Muscle layer of duodenum (tissue), 2 donors: Measurements from ENCODE around the gene SETD1B.
A peak's percentile ranks its signal among the peaks of the same experiment; 100 is the strongest.

Source experiments
- H3K27ac ChIP-seq: one replicate; pipeline ENCODE4 v1.7.0; 2013; ENCODE audit warnings: mild to moderate bottlenecking, low read length
- H3K27me3 ChIP-seq: one replicate; pipeline ENCODE4 v1.7.0; 2013; ENCODE audit warnings: low read depth, mild to moderate bottlenecking, control low read depth, low read length
- H3K36me3 ChIP-seq, 2 donors: one replicate each; pipeline ENCODE4 v1.7.0; 2013; ENCODE audit warnings: low read length in 2 of 2, control low read depth in 1 of 2, mild to moderate bottlenecking in 1 of 2; ENCODE audit not compliant: insufficient read depth in 2 of 2, control insufficient read depth in 1 of 2
- H3K4me1 ChIP-seq, 2 donors: one replicate each; pipeline ENCODE4 v1.7.0; 2013; ENCODE audit warnings: low read length in 2 of 2, mild to moderate bottlenecking in 2 of 2, control low read depth in 1 of 2, moderate library complexity in 1 of 2; ENCODE audit not compliant: insufficient read depth in 2 of 2, control insufficient read depth in 1 of 2
- H3K4me3 ChIP-seq, 2 donors: one replicate each; pipeline ENCODE4 v1.7.0; 2013; ENCODE audit warnings: low read length in 2 of 2, low read depth in 1 of 2, mild to moderate bottlenecking in 1 of 2
- H3K9me3 ChIP-seq, 2 donors: one replicate each; pipeline ENCODE4 v1.7.0; 2013; ENCODE audit warnings: low read length in 2 of 2, control low read depth in 1 of 2, mild to moderate bottlenecking in 1 of 2; ENCODE audit not compliant: control insufficient read depth in 1 of 2
- donor health status: healthy.

Gene SETD1B

DNA sequence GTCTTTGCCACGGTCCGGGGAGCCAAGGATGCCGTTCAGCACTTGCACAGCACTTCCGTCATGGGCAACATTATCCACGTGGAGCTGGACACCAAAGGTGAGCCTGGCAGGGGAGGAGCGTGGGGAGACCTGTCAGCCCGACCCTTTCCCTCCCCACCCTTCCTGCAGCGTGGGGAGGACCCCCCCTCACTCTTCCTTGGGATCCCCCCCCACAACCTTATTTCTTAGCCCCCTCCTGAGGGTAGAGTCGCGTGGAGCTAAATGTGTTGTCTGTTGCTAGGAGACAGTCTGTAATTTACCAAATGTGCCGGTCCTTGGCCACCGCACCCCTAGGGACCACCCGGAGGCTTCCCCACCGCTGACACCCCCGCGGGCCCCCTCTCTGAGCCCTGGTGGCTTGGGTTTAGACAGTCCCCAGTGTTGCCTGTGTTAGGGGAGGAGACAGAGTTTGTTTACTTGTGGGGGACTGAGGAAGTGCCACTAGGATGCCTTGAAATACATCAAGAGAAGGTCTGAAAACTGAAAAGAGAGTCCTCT is 2.3 kb downstream of the SETD1B start:
- Histone ChIP-seq H3K9me3 (no peaks in the 10 kb centered on the region), H3K36me3 (peaks cover 17 to 27% of the 10 kb centered on the region in 2 donors), H3K27me3 (no peaks in the 10 kb centered on the region), H3K27ac (peak overlapping the region; percentile 51), H3K4me3 (peak overlapping the region; percentile 63 to 80), H3K4me1 (peaks cover 16 to 35% of the 10 kb centered on the region in 2 donors)

DNA sequence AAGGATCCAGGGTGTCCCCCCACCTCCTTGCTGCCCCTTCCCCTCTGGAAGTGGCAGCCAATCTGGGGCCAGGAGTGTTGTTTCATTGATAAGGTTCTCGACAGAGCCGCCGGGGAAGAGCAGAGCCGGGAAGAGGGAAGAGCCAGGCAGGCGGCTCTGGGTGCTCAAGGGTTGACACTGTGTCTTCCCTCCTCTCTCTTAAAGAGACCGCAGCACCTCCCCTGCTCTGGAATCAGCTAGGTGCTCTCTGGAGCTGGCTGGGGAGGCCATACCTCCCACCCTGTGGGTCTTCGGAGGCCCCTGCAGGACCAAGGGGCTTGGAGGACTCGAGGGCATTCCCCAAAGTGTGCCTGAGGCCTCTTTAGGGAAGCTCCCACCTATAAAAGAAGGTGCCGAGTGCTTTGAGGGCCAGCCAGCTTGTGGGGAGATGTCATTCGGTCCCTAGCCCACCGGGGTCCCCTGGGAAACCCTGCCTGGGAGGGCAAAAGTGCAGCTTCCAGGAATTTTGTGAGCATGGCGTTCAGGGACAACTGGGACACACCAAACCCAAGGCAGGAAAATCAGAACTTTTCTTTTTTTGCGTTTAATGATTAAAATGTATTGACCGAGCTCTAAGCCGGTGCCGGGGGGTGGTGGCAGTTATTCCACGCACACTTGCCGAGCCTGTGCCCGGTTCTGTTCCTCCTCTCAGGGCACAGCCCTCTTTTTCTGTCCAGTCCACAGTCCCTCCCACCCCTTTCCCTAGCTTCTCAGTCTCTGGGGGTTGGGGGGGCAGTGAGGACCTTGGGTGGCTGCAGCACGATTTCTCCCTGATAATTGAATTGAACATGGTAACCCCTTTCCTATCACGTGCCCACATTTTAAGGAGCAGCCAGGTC is 3.0 kb downstream of the SETD1B start:
- Histone ChIP-seq H3K9me3 (no peaks in the 10 kb centered on the region), H3K4me3 (peak overlapping the region; percentile 63 to 80), H3K36me3 (peaks cover 17 to 26% of the 10 kb centered on the region in 2 donors), H3K27me3 (no peaks in the 10 kb centered on the region), H3K27ac (peak overlapping the region; percentile 51), H3K4me1 (peaks cover 20 to 42% of the 10 kb centered on the region in 2 donors)

- H3K27me3 ChIP-seq = no peaks in the 10 kb centered on the region
- peaks cover 17 to 22% of the 10 kb centered on the region in 2 donors for H3K36me3 ChIP-seq
- no peak overlapping the region for H3K27ac ChIP-seq
- no peaks in the 10 kb centered on the region for H3K9me3 ChIP-seq
- H3K4me3 ChIP-seq = no peak overlapping the region
- peaks cover 20 to 50% of the 10 kb centered on the region in 2 donors for H3K4me1 ChIP-seq
Measured at GRCh38 chr12:121807642-121808347, 4.0 kb downstream of the SETD1B start.

DNA sequence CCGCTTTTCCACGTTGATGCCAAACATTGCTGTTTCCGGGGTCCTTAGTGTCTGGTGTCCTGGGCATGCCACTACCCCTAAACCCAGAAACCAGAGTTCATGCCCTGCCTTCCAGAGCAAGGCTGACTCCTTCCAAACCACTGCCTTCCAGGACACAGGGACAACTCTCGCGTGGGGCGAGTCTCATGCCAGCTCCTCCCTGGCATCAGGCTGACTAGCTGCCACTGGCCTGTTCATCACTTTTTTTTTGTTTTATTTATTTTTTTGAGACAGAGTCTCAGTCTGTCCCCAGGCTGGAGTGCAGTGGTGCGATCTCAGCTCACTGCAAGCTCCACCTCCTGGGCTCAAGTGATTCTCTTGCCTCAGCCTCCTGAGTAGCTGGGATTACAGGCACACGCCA is 4.8 kb downstream of the SETD1B start:
- Histone ChIP-seq H3K27me3 (no peaks in the 10 kb centered on the region), H3K4me1 (peaks cover 27 to 59% of the 10 kb centered on the region in 2 donors), H3K27ac (no peak overlapping the region), H3K4me3 (no peak overlapping the region), H3K9me3 (no peaks in the 10 kb centered on the region), H3K36me3 (peaks cover 17 to 27% of the 10 kb centered on the region in 2 donors)

GRCh38 chr12:121809712-121810116 is 5.9 kb downstream of the SETD1B start:
- peaks cover 27 to 62% of the 10 kb centered on the region in 2 donors for H3K4me1 ChIP-seq
- no peak overlapping the region for H3K27ac ChIP-seq
- no peaks in the 10 kb centered on the region for H3K9me3 ChIP-seq
- no peaks in the 10 kb centered on the region for H3K27me3 ChIP-seq
- peaks cover 17 to 36% of the 10 kb centered on the region in 2 donors for H3K36me3 ChIP-seq
- no peak overlapping the region for H3K4me3 ChIP-seq

GRCh38 chr12:121810234-121810817 is 6.5 kb downstream of the SETD1B start:
- H3K27ac ChIP-seq = no peak overlapping the region
- H3K27me3 ChIP-seq = no peaks in the 10 kb centered on the region
- peak overlapping the region in 1 of 2 donors; percentile 86 for H3K4me3 ChIP-seq
- no peaks in the 10 kb centered on the region for H3K9me3 ChIP-seq
- peaks cover 27 to 62% of the 10 kb centered on the region in 2 donors for H3K4me1 ChIP-seq
- peaks cover 17 to 42% of the 10 kb centered on the region in 2 donors for H3K36me3 ChIP-seq

GRCh38 chr12:121810833-121811433 is 7.1 kb downstream of the SETD1B start:
- peak overlapping the region; percentile 9 for H3K27ac ChIP-seq
- H3K27me3 ChIP-seq = no peaks in the 10 kb centered on the region
- H3K36me3 ChIP-seq = peaks cover 18 to 46% of the 10 kb centered on the region in 2 donors
- H3K4me3 ChIP-seq = peak overlapping the region; percentile 66 to 86
- no peaks in the 10 kb centered on the region for H3K9me3 ChIP-seq
- peaks cover 24 to 58% of the 10 kb centered on the region in 2 donors for H3K4me1 ChIP-seq

GRCh38 chr12:121811434-121812319 is 7.9 kb downstream of the SETD1B start:
- peaks cover 26 to 53% of the 10 kb centered on the region in 2 donors for H3K36me3 ChIP-seq
- H3K4me1 ChIP-seq = peaks cover 17 to 50% of the 10 kb centered on the region in 2 donors

GRCh38 chr12:121812320-121812871 is 8.6 kb downstream of the SETD1B start:
- peaks cover 15 to 43% of the 10 kb centered on the region in 2 donors for H3K4me1 ChIP-seq
- no peaks in the 10 kb centered on the region for H3K9me3 ChIP-seq
- H3K36me3 ChIP-seq = peaks cover 33 to 60% of the 10 kb centered on the region in 2 donors
- no peaks in the 10 kb centered on the region for H3K27me3 ChIP-seq
- H3K27ac ChIP-seq = no peak overlapping the region
- peak overlapping the region; percentile 72 to 86 for H3K4me3 ChIP-seq

More at GRCh38 chr12:121811434-121812319, 7.9 kb downstream of the SETD1B start:
- peak overlapping the region; percentile 9 for H3K27ac ChIP-seq
- H3K9me3 ChIP-seq = no peaks in the 10 kb centered on the region
- no peaks in the 10 kb centered on the region for H3K27me3 ChIP-seq
- peak overlapping the region; percentile 72 to 86 for H3K4me3 ChIP-seq
